WERI-Rb-1 (cell line): ENCODE data around the gene TFPI2.

Experiments
- DNase-seq: peaks from one replicate; pipeline ENCODE4 v3.0.0-alpha.2; 2020
- H3K27ac ChIP-seq: fragments of 250-450 bp; sonication (Bioruptor Pico); 2 replicates; pipeline ENCODE4 v1.5.1; 2020; ENCODE audit warnings: mild to moderate bottlenecking, moderate library complexity
- H3K27me3 ChIP-seq: fragments of 250-450 bp; sonication (Bioruptor Pico); 2 replicates; pipeline ENCODE4 v1.5.1; 2021; ENCODE audit warnings: mild to moderate bottlenecking, low read depth, moderate library complexity; ENCODE audit not compliant: insufficient read depth, severe bottlenecking
- H3K36me3 ChIP-seq: fragments of 250-450 bp; sonication (Bioruptor Pico); 2 replicates; pipeline ENCODE4 v1.5.1; 2020; ENCODE audit warnings: mild to moderate bottlenecking, moderate library complexity
- H3K4me3 ChIP-seq: 2 replicates; pipeline ENCODE4 v1.5.1; 2011; ENCODE audit warnings: low read depth, mild to moderate bottlenecking, control low read depth, low read length
- H3K9me3 ChIP-seq: fragments of 250-450 bp; sonication (Bioruptor Pico); 2 replicates; pipeline ENCODE4 v1.5.1; 2021; ENCODE audit warnings: mild to moderate bottlenecking, moderate library complexity; ENCODE audit not compliant: severe bottlenecking
- CTCF ChIP-seq: IDR thresholded peaks from 2 replicates; pipeline ENCODE4 v1.5.1; 2011; ENCODE audit warnings: low read depth, mild to moderate bottlenecking, control low read depth, inconsistent platforms, low read length

Gene TFPI2

GRCh38 chr7:93877742-93878141, 12.8 kb downstream of the TFPI2 start:
- Histone ChIP-seq H3K27me3 (no peaks in the 10 kb centered on the region), H3K27ac (no peak overlapping the region), H3K36me3 (no peaks in the 10 kb centered on the region), H3K9me3 (no peaks in the 10 kb centered on the region), H3K4me3 (no peak overlapping the region)
- TF ChIP-seq CTCF = no peak
- DNase-seq = no peak

- H3K9me3 ChIP-seq = no peaks in the 10 kb centered on the region
- no peak for TF ChIP-seq CTCF
- no peaks in the 10 kb centered on the region for H3K36me3 ChIP-seq
- H3K27ac ChIP-seq = no peak overlapping the region
- no peak for DNase-seq
- H3K4me3 ChIP-seq = no peak overlapping the region
- H3K27me3 ChIP-seq = no peaks in the 10 kb centered on the region
Observed at GRCh38 chr7:93873998-93874574, 16.5 kb downstream of the TFPI2 start.

- no peak overlapping the region for H3K4me3 ChIP-seq
- DNase-seq = no peak
- no peaks in the 10 kb centered on the region for H3K36me3 ChIP-seq
- H3K27ac ChIP-seq = no peak overlapping the region
- H3K9me3 ChIP-seq = no peaks in the 10 kb centered on the region
- H3K27me3 ChIP-seq = no peaks in the 10 kb centered on the region
- TF ChIP-seq CTCF = no peak
Observed at GRCh38 chr7:93866886-93867285, 23.7 kb downstream of the TFPI2 start.

- no peak overlapping the region for H3K4me3 ChIP-seq
- TF ChIP-seq CTCF = no peak
- no peaks in the 10 kb centered on the region for H3K27me3 ChIP-seq
- no peaks in the 10 kb centered on the region for H3K36me3 ChIP-seq
- no peak overlapping the region for H3K27ac ChIP-seq
- no peaks in the 10 kb centered on the region for H3K9me3 ChIP-seq
- DNase-seq = no peak
Observed at GRCh38 chr7:93862651-93863050, 27.9 kb downstream of the TFPI2 start.

GRCh38 chr7:93861325-93861949, 29.1 kb downstream of the TFPI2 start:
- Histone ChIP-seq H3K27ac (no peak overlapping the region), H3K27me3 (no peaks in the 10 kb centered on the region), H3K4me3 (no peak overlapping the region), H3K9me3 (no peaks in the 10 kb centered on the region), H3K36me3 (no peaks in the 10 kb centered on the region)
- TF ChIP-seq CTCF = no peak
- no peak for DNase-seq

GRCh38 chr7:93860261-93860660, 30.3 kb downstream of the TFPI2 start:
- Histone ChIP-seq H3K4me3 (no peak overlapping the region), H3K9me3 (no peaks in the 10 kb centered on the region), H3K36me3 (no peaks in the 10 kb centered on the region), H3K27ac (no peak overlapping the region), H3K27me3 (no peaks in the 10 kb centered on the region)
- no peak for DNase-seq
- no peak for TF ChIP-seq CTCF
